Measurements from ENCODE around the gene RNF223. TPM values are rescaled to one million over a fixed set of nuclear protein-coding genes. Genes with fewer than 3 reads are reported as not detected.

Gene RNF223
- total and polyA plus RNA-seq, 10 donors: not detected

GRCh38 chr1:1021010-1021919, 52.8 kb downstream of the RNF223 start:
- whole genome bisulfite sequencing, 5 donors: 26 to 56% (median 36%) methylated on average over 17 to 33 of the region's 33 CpGs
- no peaks in the 10 kb centered on the region for H3K9me3 ChIP-seq
- intact Hi-C loops (cut with DNase I; ENCODE audit: low total_unique reads): no loop called here
- H3K27ac ChIP-seq: no peak overlapping the region
- TF ChIP-seq POLR2AphosphoS5 (IDR thresholded peaks at IDR 0.05) (peak in 2 of 3 donors; percentile 12 to 26), CTCF (IDR thresholded peaks at IDR 0.05 in 8 of 11, conservative IDR thresholded peaks at IDR 0.05 in 3 of 11) (no peak), POLR2A (IDR thresholded peaks at IDR 0.05) (no peak)
- peaks cover 13 to 67% (median 32%) of the 10 kb centered on the region in 6 donors for H3K4me1 ChIP-seq
- no peaks in the 10 kb centered on the region for H3K36me3 ChIP-seq
- DNase-seq: no peak
- peaks cover 0 to 38% (median 15%) of the 10 kb centered on the region in 7 donors for H3K27me3 ChIP-seq (replicated peaks in 1 of 7)
- H3K4me3 ChIP-seq: peak overlapping the region in 7 of 8 donors; percentile 16 to 92 (median 79)

Other genes with a start within 250 kb of the RNF223 start
- gene SAMD11, start 150.4 kb downstream of the RNF223 start, total RNA-seq: 10 to 100 TPM in 5 of 7 donors, 1 to 10 TPM in 2; 7.5 to 37.0 (median 18.1) TPM
- 10 to 100 TPM in 2 of 3 donors, 1 to 10 TPM in 1; 7.7 to 33.2 (median 19.8) TPM for gene SAMD11, start 150.4 kb downstream of the RNF223 start, polyA plus RNA-seq
- 10 to 100 TPM; 26.2 to 61.1 (median 44.7) TPM for gene NOC2L, start 115.0 kb downstream of the RNF223 start, total RNA-seq
- gene NOC2L, start 115.0 kb downstream of the RNF223 start, polyA plus RNA-seq: 10 to 100 TPM; 46.6 to 73.4 (median 52.8) TPM
- 10 to 100 TPM; 12.0 to 21.5 (median 18.7) TPM for gene KLHL17, start 113.7 kb downstream of the RNF223 start, total RNA-seq
- gene KLHL17, start 113.7 kb downstream of the RNF223 start, polyA plus RNA-seq: 10 to 100 TPM; 14.1 to 31.6 (median 26.0) TPM
- 1 to 10 TPM in 5 of 7 donors, under 1 TPM in 2; 0.65 to 2.2 (median 1.1) TPM for gene PLEKHN1, start 107.8 kb downstream of the RNF223 start, total RNA-seq
- gene PLEKHN1, start 107.8 kb downstream of the RNF223 start, polyA plus RNA-seq: under 1 TPM; 0.17 to 0.80 (median 0.63) TPM
- under 1 TPM in 3 of 7 donors, not detected in 4; 0.39 to 0.85 (median 0.60) TPM for gene PERM1, start 92.2 kb downstream of the RNF223 start, total RNA-seq
- gene PERM1, start 92.2 kb downstream of the RNF223 start, polyA plus RNA-seq: under 1 TPM; 0.20 to 0.80 (median 0.21) TPM
- 10 to 100 TPM in 5 of 7 donors, 1 to 10 TPM in 2; 3.8 to 39.0 (median 15.4) TPM for gene HES4, start 74.2 kb downstream of the RNF223 start, total RNA-seq
- 10 to 100 TPM; 20.8 to 64.3 (median 27.8) TPM for gene HES4, start 74.2 kb downstream of the RNF223 start, polyA plus RNA-seq
- gene ISG15, start 60.8 kb downstream of the RNF223 start, total RNA-seq: 10 to 100 TPM; 23.3 to 93.8 (median 51.0) TPM
- gene ISG15, start 60.8 kb downstream of the RNF223 start, polyA plus RNA-seq: 100 to 1,000 TPM; 131 to 230 (median 163) TPM
- 10 to 100 TPM; 10.6 to 27.2 (median 16.9) TPM for gene AGRN, start 54.2 kb downstream of the RNF223 start, total RNA-seq
- gene AGRN, start 54.2 kb downstream of the RNF223 start, polyA plus RNA-seq: 10 to 100 TPM in 1 of 3 donors, 1 to 10 TPM in 2; 4.6 to 16.3 (median 5.6) TPM
- 10 to 100 TPM; 12.1 to 22.5 (median 18.7) TPM for gene C1orf159, start 41.8 kb upstream of the RNF223 start, total RNA-seq
- gene C1orf159, start 41.8 kb upstream of the RNF223 start, polyA plus RNA-seq: 10 to 100 TPM in 2 of 3 donors, 1 to 10 TPM in 1; 8.5 to 25.7 (median 24.1) TPM
- gene TTLL10, start 99.6 kb upstream of the RNF223 start, total RNA-seq: under 1 TPM in 2 of 7 donors, not detected in 5; 0.17 to 0.34 TPM
- under 1 TPM in 2 of 3 donors, not detected in 1; 0.02 to 0.03 TPM for gene TTLL10, start 99.6 kb upstream of the RNF223 start, polyA plus RNA-seq
- 1 to 10 TPM; 5.2 to 9.9 (median 7.5) TPM for gene TNFRSF18, start 132.3 kb upstream of the RNF223 start, total RNA-seq
- gene TNFRSF18, start 132.3 kb upstream of the RNF223 start, polyA plus RNA-seq: 10 to 100 TPM in 1 of 3 donors, 1 to 10 TPM in 2; 7.2 to 16.3 (median 9.3) TPM
- gene TNFRSF4, start 139.8 kb upstream of the RNF223 start, total RNA-seq: 10 to 100 TPM in 5 of 7 donors, 1 to 10 TPM in 2; 6.6 to 18.9 (median 12.5) TPM
- 10 to 100 TPM; 14.7 to 23.4 (median 14.7) TPM for gene TNFRSF4, start 139.8 kb upstream of the RNF223 start, polyA plus RNA-seq
- gene SDF4, start 157.7 kb upstream of the RNF223 start, total RNA-seq: 100 to 1,000 TPM in 4 of 7 donors, 10 to 100 TPM in 3; 87.2 to 145 (median 114) TPM
- 10 to 100 TPM; 39.1 to 84.2 (median 49.4) TPM for gene SDF4, start 157.7 kb upstream of the RNF223 start, polyA plus RNA-seq
- 10 to 100 TPM; 13.2 to 25.1 (median 19.3) TPM for gene B3GALT6, start 157.9 kb upstream of the RNF223 start, total RNA-seq
- gene B3GALT6, start 157.9 kb upstream of the RNF223 start, polyA plus RNA-seq: 10 to 100 TPM in 2 of 3 donors, 1 to 10 TPM in 1; 7.9 to 16.6 (median 12.1) TPM
- 1 to 10 TPM in 3 of 7 donors, under 1 TPM in 1, not detected in 3; 0.87 to 3.6 (median 1.8) TPM for gene C1QTNF12, start 172.4 kb upstream of the RNF223 start, total RNA-seq
- 1 to 10 TPM; 1.3 to 5.5 (median 1.4) TPM for gene C1QTNF12, start 172.4 kb upstream of the RNF223 start, polyA plus RNA-seq
- 10 to 100 TPM; 39.1 to 69.7 (median 56.5) TPM for gene UBE2J2, start 199.5 kb upstream of the RNF223 start, total RNA-seq
- 10 to 100 TPM; 39.2 to 66.9 (median 54.0) TPM for gene UBE2J2, start 199.5 kb upstream of the RNF223 start, polyA plus RNA-seq
- gene SCNN1D, start 206.1 kb upstream of the RNF223 start, total RNA-seq: 10 to 100 TPM in 1 of 7 donors, 1 to 10 TPM in 6; 2.5 to 10.5 (median 3.4) TPM
- 10 to 100 TPM in 2 of 3 donors, 1 to 10 TPM in 1; 3.7 to 16.9 (median 11.9) TPM for gene SCNN1D, start 206.1 kb upstream of the RNF223 start, polyA plus RNA-seq
- 10 to 100 TPM; 33.0 to 62.3 (median 41.7) TPM for gene ACAP3, start 233.6 kb upstream of the RNF223 start, total RNA-seq
- 10 to 100 TPM; 12.6 to 89.7 (median 32.6) TPM for gene ACAP3, start 233.6 kb upstream of the RNF223 start, polyA plus RNA-seq
- gene PUSL1, start 234.3 kb upstream of the RNF223 start, total RNA-seq: 10 to 100 TPM; 11.4 to 22.9 (median 13.9) TPM
- gene PUSL1, start 234.3 kb upstream of the RNF223 start, polyA plus RNA-seq: 10 to 100 TPM in 2 of 3 donors, 1 to 10 TPM in 1; 9.8 to 17.8 (median 10.5) TPM

All from spleen (tissue), 11 donors.